Breast epithelium (tissue), 3 donors: ENCODE data around the gene MTG1.

Experiments used
- CTCF ChIP-seq, 3 donors: fragments of 450-650 bp; IDR thresholded peaks; one replicate each; pipeline ENCODE4 v1.5.1; 2016 to 2017; ENCODE audit warnings: antibody characterized with exemption in 3 of 3, mild to moderate bottlenecking in 3 of 3, moderate library complexity in 3 of 3
- POLR2A ChIP-seq: fragments of 450-650 bp; IDR thresholded peaks from one replicate; pipeline ENCODE4 v1.6.1; 2016; ENCODE audit warnings: antibody characterized with exemption, mild to moderate bottlenecking, moderate library complexity

- TF ChIP-seq POLR2A (no peak), CTCF (IDR thresholded peaks at IDR 0.05) (no peak)
Observed at GRCh38 chr10:133412381-133412711, 18.4 kb downstream of the MTG1 start.
